AG08396 (cell line): ENCODE results near the gene GATAD2B.
"Not testable (repeated sequence)": the region's sequence is repeated elsewhere in the genome, so short reads cannot be mapped to it uniquely, and the experiment has no call there.

Experiments used
- DNase-seq: peaks from one replicate; pipeline ENCODE4 v3.0.0; 2012; ENCODE audit warnings: low spot score, mixed read lengths

GATAD2B gene

DNA sequence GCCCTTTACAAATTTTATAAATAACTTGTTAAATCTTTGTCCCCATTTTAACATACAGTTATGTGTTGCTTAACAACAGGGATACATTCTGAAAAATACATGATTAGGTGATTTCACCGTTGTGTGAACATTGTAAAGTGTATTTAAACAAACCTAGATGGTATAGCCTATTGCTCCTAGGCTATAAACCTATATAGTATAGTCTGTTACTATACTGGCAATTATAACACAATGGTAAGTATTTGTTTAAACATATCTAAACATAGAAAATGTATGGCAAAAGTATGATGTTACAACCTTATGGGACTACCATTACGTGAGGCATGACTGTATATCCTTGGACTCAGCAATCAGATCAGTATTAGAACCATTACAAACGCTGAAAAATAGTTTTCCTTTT is 36.6 kb downstream of the GATAD2B start:
- no peak for DNase-seq

DNA sequence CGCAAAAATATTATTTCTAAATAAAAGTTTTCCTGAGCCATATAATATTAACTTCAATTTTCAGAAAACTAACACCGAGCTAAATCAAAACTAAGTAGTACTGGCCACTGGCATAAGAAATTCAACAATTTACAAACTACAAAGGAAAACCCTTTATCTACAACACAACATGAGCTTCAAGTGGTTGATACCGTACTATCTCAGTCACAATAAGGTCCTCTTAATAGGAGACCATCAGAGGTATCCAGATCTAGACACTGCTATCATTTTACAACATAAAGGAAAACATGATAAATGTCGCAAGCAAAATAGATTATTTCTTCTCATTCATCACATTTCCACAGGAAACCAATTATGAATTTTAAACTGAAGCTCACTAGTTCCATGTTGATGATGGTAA is 39.5 kb downstream of the GATAD2B start:
- DNase-seq = no peak

DNA sequence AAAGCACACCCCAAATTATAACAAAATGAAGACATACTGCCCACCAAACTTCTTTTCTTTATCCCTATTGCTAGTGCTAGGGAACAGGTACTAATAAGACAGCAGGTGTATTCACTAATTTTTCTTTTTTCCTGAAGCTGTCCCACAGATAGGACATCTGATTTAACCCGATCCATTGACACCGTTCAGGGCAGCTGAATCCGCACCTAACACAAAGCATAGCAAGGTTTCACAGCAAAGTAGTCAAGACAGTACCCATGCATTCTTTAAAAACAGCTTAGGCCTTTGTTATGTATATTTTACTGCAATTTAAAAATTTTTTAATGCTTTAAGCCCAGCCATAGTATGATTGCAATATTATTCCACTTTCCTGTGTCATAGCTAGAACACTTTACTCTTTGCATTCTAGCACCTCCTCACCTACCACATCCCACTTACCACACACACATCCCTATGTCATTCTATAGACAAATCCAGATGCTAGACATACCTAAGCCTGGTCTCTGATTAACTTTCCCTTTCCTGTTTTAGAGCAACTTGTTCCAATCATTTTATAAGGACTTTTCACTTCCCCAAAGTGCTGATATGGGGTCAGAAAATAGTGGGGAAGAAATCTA is 40.4 kb downstream of the GATAD2B start:
- DNase-seq = no peak

DNA sequence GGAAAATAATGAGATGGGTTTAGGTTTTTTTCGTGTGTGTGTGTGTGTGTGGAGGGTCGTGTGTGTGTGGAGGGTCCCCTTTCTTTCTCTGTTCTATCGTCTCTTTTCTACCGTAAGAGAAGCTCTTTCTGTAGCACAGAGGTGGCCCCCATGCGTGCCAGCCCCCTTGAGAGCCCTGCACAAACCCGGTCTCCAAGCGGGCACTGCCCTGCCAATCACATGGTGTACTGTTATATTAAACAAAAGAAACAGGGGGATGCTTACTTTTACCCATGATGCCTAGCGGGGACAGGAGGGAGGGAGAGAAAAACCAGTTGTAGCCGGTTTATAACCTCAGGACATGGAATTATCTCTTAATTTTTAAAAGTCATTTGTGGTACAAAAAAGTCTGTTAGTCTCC is 41.0 kb downstream of the GATAD2B start:
- peak; percentile 45 for DNase-seq

DNA sequence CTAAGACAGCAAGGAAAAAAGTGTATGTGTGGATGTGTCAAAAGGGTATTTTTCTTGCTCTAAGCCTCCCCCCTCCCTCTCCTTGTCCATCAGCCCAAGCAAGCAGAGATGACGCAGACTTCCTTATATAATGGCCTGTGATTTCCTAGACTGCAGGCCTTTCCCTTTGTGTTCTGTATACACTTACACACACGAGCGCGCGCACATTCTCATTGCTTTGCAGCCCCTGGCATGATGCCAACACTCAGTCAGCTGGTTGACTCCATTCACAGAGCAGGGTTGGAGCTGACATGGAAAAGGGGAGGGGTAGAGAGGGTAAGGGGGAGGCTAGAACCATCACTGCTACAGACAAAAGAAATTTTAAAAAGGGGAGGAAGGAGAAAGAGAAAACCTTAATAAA is 41.8 kb downstream of the GATAD2B start:
- peak; percentile 75 for DNase-seq

DNA sequence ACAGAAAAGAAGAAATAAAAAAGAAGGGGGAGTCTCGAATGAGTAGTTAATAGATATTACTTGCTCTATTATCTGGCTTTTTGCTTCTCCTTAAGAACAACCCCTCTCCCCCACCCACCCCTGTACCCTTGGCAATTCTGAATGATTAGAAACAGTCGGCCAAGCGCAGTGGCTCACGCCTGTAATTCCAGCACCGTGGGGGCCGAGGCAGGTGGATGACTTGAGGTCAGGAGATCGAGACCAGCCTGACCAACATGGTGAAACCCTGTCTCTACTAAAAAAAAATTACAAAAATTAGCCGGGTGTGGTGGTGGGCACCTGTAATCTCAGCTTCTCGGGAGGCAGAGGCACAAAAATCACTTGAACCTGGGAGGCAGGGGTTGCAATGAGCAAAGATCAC is 42.7 kb downstream of the GATAD2B start:
- no peak for DNase-seq

DNA sequence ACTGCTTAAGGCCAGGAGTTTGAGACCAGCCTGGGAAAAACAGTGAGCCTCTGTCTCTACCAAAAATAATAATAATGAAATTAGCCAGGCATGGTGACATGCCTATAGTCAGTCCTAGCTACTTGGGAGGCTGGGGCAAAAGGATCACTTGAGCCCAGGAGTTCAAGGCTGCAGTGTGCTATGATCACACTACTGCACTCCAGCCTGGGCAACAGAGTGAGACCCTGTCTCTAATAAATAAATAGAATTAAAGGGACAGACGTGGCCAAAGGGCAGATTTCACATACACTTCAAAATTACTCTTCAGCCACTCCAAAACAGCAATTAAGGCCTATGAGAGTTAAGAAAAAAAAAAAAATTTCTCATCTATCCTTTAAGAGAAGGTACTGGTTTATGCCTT is 45.7 kb downstream of the GATAD2B start:
- DNase-seq = no peak

DNA sequence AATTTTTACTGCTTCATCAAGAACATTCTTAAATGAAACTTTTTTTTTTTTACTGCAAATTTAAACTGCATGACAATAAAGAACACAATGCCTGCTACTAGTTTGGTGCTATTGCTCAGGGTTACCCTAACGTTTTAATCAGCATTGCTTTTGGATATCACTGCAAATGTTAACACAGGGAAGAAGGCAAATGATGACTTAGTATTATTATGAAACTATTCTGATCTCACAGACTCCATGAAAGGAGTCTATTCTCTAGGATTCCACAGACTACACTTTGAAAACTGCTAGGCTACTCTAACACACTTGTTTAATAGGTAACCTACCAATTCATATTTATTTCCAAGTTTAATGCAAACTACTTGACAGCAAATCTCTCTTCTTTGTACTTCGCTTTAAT is 49.8 kb downstream of the GATAD2B start:
- no peak for DNase-seq

DNA sequence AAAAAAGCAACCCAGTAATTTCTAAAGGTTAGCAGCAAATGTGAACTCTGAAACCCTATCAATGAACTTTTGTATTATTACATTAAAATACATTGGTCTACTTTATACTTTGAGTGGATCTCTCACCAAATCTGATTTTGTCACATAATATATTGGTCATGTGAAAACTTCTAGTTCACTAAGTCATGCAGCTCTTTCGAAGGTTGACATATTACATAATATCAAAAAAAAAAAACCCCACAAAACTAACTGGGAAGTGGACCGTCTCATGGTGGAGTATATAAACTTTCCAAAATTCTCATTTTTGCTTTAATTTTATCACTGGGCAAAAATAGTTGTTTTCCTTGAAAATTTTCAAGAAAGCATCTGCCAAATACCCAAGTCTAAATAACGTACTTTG is 50.4 kb downstream of the GATAD2B start:
- DNase-seq = no peak

DNA sequence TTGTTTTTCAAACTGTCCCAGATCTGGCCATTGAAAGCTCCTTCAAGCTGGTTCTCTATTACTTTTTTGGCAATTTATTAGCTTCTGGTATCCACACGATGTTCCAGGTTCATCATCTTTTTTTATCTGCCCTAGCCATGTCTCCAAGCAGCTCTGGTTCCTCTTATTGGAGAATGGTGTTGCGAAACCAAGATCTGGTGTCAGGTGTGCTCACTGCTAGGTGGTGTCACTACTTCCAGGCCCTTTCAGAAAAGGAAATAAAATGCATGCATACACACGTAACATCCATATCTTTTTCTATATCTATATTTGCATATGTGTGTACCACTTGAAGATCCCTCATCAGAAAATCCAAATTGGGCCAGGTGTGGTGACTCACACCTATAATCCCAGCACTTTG is 53.3 kb downstream of the GATAD2B start:
- DNase-seq = no peak

DNA sequence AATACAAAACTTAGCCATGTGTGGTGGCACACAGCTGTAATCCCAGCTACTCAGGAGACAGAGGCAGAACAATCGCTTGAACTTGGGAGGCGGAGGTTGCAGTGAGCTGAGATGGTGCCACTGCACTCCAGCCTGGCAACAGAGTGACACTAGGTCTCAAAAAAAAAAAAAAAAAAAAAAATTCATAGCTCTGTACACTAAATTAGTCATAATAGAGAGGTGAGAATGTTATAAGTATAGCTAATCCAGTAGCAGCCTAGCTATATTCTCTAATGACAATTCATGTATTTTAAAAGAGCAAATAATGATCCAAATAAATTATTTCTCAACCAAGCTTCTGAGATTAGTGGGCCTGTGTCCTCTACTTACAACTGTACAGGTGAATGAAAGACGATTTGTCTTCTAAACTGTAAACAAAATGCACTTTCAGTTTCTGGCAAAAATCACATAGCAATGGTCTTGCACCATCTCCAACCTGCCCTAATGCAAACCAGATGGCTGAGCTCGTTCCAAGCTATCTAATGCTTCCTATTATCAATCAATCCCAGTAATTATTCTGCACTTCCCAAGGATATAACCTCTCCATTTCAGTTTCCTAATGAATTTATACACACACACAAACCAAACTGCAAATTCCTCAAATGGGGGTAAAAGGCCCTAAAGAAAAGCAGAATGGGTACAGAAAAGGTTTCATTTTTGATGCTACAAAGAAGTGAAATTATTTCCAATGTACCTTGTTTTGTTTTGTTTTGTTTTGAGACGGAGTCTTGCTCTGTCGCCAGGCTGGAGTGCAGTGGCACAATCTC is 56.5 kb downstream of the GATAD2B start:
- DNase-seq = no peak

DNA sequence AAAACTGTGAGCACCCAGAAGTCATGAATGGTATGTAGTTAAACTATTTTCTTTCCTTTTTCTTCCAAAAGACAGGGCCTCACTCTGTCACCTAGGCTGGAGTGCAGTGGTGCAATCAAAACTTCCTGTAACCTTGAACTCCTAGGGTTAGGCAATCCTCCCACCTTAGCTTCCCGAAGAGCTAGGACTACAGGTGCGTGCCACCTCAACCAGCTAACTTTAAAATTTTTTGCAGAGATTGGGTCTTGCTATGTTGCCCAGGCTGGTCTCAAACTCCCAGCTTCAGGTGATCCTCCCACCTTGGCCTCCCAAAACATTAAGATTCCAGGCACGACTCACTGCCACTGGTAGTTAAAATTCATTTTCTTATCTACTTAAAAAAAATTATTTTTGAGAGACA is 62.5 kb downstream of the GATAD2B start:
- no peak for DNase-seq

DNA sequence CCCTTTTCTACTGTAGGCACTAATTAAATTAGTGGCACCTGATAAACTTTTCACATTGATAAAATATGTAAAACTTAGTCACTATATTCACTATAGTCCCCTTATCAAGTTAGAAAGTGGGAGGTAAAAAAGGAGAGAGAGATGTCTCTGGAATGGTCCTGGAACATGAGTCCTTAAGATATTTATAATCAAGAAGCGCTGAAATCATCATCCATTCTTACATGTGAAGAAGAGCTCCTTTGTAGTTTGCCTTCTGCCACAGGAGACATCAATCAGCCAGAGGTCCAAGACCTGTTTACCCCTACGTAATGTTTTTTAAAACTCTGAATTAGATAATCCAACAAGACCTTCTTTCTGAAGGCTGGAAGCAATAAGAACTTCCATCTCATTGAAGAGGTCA is 65.3 kb downstream of the GATAD2B start:
- no peak for DNase-seq

DNA sequence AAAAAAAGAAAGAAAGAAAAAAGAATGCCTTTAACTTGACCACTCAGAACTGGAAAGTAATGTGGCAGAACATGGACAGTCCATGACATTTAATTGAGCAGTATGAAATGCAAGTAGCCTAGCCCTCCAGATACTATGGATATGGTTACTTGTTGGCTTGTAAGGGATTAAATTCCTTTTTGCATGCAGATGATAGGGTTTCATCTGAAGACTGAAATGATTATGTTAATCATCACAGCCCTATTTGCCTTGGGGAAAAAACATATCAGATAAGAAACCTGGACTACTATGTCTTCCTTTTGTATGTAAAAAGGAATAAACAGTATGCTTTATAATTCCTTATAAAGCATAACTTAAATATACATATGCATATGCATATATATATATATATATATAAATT is 66.0 kb downstream of the GATAD2B start:
- no peak for DNase-seq

DNA sequence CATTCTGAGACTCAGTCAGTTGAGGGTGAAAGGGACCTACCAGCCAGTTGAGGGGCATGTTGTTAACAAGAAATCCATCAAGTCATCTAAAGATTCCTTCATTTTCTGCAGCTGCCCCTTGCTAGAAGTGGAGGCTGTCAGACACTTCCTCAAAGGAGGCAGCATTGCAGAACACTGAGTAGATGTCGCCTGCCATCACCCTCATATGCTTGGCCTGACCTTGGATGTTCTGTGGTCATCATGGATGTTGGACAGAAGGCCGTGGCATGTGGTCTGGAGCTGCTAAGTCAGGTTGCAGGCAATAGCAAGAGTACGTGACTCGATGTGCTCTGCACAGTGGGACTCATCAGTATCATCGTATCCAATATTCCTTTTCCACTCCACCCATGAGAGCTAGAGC is 70.6 kb downstream of the GATAD2B start:
- DNase-seq = no peak

DNA sequence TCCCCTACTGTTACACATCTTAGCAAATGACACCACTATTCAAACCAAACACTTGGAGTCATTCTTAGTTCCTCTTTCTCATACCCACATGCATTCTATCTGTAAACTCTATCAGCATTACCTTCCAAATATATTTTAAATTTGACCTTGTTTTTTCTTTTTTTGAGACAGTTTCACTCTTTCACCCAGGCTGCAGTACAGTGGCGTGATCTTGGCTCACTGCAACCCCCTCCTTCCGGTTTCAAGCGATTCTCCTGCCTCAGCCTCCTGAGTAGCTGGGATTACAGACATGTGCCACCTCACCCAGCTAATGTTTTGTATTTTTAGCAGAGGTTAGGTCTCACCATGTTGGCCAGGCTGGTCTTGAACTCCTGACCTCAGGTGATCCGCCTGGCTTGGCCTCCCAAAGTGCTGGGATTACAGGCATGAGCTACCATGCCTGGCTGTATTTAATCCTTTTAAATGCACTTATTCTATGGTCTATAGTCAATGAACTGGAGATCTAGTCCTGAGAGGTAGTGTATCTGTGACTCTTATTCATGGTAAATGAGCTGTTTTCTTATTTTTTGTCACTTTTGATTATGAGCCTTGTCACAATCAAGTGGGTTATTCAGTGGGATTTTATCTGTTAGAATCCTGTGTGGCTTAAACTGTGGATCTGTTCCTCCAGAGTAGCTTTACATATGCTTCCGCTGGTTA is 73.1 kb downstream of the GATAD2B start:
- no peak for DNase-seq

DNA sequence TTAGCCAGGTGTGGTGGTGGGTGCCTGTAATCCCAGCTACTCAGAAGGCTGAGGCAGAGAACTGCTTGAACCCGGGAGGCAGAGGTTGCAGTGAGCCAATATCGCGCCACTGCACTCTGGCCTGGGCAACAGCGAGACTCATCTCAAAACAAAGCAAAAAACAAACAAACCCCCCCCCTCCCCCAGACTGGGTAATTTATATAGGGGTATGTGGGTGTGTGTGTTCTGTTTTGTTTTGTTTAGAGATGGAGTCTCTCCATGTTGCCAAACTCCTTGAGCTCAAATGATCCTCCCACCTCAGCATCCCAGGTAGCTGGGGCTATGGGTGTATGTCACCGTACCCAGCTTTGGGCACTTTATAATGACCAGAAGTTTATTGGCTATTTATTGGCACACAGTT is 74.0 kb downstream of the GATAD2B start:
- DNase-seq = no peak

DNA sequence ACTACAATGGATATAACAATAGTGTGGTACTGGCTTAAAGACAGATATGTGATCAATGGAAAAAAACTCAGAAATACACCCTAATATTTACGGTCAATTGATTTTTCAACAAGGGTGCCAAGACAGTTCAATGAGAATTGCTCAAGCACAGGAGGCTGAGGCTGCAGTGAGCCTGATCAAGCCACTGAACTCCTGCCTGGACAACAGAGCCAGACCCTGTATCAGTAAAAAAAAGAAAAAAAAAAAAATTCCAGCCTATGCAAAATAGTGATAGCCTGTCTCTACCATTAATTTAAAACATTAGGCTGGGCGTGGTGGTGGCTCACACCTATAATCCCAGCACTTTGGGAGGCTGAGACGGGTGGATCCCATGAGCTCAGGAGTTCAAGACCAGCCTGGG is 77.6 kb downstream of the GATAD2B start:
- no peak for DNase-seq

DNA sequence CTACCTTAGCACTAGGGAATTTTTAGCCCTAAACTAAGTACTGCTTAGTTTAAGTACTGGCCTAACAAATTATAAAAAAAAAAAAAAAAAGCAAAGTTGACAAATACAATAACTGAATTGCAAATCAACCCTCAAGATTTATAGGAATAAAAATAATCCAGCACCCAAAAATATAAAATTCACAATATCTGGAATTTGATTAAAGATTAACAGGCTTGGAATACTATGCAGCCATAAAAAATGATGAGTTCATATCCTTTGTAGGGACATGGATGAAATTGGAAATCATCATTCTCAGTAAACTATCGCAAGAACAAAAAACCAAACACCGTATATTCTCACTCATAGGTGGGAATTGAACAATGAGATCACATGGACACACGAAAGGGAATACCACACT is 78.4 kb downstream of the GATAD2B start:
- not testable (repeated sequence) for DNase-seq

DNA sequence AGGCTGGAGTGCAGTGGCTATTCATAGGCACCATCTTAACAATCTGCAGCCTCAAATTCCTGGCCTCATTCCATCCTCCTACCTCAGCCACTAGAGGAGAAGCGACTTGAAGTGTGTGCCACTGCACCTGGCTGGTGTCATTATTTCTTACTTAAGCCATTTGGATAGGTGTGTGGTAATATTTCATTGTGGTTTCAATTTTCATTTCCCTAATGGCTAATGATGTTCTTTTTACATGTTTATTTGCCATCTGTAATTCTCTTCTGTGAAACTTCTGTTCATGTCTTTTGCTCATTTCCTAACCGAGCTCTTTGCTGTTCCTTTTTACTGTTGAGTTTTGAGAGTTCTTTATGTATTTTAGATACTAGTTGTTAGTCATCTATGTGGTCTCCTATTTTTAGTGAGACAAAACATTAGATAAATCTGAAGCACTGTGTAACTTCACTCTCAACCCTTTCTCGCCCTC is 80.7 kb downstream of the GATAD2B start:
- DNase-seq = no peak

DNA sequence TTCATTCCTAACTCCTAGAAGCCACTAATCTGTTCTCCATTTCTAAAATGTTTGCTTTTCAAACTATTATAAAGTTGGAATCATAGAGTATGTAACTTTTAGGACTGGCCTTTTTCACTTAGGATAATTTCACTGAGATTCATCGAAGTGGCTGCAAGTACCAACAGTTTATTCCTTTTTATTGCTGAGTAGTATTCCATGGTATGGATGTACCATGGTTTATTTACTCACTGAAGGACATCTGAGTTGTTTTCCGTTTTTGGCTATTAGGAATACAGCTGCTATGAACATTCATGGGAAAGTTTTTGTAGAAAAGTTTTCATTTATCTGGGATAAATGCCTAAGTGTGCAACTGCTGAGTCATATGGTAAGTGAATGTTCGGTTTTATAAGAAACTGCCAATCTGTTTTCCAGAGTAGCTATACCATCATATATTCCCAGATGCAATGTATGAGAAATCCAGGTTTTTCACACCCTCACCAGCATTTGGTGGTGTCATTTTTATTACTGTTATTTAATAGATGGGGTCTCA is 81.2 kb downstream of the GATAD2B start:
- DNase-seq = no peak

DNA sequence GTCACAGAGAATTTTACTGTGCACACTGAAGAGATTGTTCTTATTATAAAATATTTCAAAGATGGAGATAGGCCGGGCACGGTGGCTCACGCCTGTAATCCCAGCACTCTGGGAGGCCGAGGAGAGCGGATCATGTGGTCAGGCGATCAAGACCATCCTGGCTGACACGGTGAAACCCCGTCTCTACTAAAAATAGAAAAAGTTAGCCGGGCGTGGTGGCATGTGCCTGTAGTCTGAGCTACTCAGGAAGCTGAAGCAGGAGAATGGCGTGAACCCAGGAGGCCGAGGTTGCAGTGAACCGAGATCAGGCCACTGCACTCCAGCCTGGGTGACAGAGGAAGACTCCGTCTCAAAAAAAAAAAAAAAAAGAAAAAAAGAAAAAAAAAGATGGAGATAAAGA is 82.0 kb downstream of the GATAD2B start:
- DNase-seq = not testable (repeated sequence)

DNA sequence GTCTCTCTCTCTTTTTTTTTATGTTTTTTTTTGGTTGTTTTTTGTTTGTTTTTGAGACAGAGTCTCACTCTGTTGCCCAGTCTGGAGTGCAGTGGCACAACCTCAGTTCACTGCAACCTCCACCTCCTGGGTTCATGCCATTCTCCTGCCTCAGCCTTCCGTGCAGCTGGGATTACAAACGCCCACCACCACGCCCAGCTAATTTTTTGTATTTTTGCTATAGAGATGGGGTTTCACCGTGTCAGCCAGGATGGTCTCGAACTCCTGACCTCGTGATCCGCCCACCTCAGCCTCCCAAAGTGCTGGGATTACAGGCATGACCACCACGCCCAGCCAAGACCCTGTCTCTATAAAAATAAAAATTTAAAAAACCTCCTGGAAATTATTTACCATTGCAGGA is 88.8 kb downstream of the GATAD2B start:
- DNase-seq = not testable (repeated sequence)
